Bone marrow (tissue), 2 donors: ENCODE measurements around the gene RRP36.
A peak's percentile ranks its signal among the peaks of the same experiment; 100 is the strongest.
"Not testable (repeated sequence)": the region's sequence is repeated elsewhere in the genome, so short reads cannot be mapped to it uniquely, and the experiment has no call there.

Experiments
- DNase-seq, 2 donors: peaks; one replicate each; lab custom pipeline; 2025; lab: John Stamatoyannopoulos, UW

RRP36 gene

GRCh38 chr6:43037706-43038105, 16.3 kb downstream of the RRP36 start:
- DNase-seq: no peak

GRCh38 chr6:43038727-43039126, 17.3 kb downstream of the RRP36 start:
- no peak for DNase-seq

- no peak for DNase-seq
These were observed 19.3 kb downstream of the RRP36 start for GRCh38 chr6:43040542-43041257.

- not testable (repeated sequence) for DNase-seq
These were observed 20.1 kb downstream of the RRP36 start for GRCh38 chr6:43041475-43041874.

GRCh38 chr6:43043310-43043709, 21.9 kb downstream of the RRP36 start:
- DNase-seq: no peak

GRCh38 chr6:43045371-43045930, 24.0 kb downstream of the RRP36 start:
- no peak for DNase-seq

- no peak for DNase-seq
These were observed 26.6 kb downstream of the RRP36 start for GRCh38 chr6:43047998-43048397.

- no peak for DNase-seq
These were observed 29.6 kb downstream of the RRP36 start for GRCh38 chr6:43050981-43051380.

GRCh38 chr6:43052225-43052841, 30.9 kb downstream of the RRP36 start:
- no peak for DNase-seq

- DNase-seq: no peak
These were observed 31.6 kb downstream of the RRP36 start for GRCh38 chr6:43052842-43053544.

GRCh38 chr6:43053545-43054205, 32.3 kb downstream of the RRP36 start, which contains the start of gene CUL7:
CUL7 (minus strand) TSS chr6:43053851; CDS start chr6:43052788, 1,063 bp downstream.
- DNase-seq: peak; percentile 61 to 85

GRCh38 chr6:43054206-43054943, 33.0 kb downstream of the RRP36 start:
- no peak for DNase-seq

- no peak for DNase-seq
These were observed 34.5 kb downstream of the RRP36 start for GRCh38 chr6:43055966-43056365.

- DNase-seq: no peak
These were observed 37.1 kb downstream of the RRP36 start for GRCh38 chr6:43058531-43058930.

- DNase-seq: peak; percentile 94 to 98
These were observed 38.0 kb downstream of the RRP36 start, which contains the start of the genes KLC4 and MRPL2 for GRCh38 chr6:43059168-43060033. KLC4 (plus strand) TSS chr6:43059631; CDS start chr6:43061336, 1,705 bp downstream. MRPL2 (minus strand) TSS chr6:43059434; CDS start chr6:43059381, 53 bp downstream.

GRCh38 chr6:43060034-43060754, 38.8 kb downstream of the RRP36 start:
- no peak for DNase-seq

- DNase-seq: no peak
These were observed 39.6 kb downstream of the RRP36 start for GRCh38 chr6:43060755-43061633.

GRCh38 chr6:43061861-43062260, 40.4 kb downstream of the RRP36 start:
- no peak for DNase-seq
